T-cell (primary cell): ENCODE data around the gene NSF. TPM values are rescaled to one million over a fixed set of nuclear protein-coding genes. Genes with fewer than 3 reads are reported as not detected.

Experiments
- ATAC-seq, 4 experiments: fragments of 200-7000 bp in 3 of 4; fragments of 150-1000 bp in 1 of 4; cut with Tn5 transposase; replicated peaks in 1 of 4; 1 replicate in 3 of 4; 2 replicates in 1 of 4; pipeline ENCODE4 v1.10.0; 2021; ENCODE audit warnings: moderate library complexity in 3 of 4, mild to moderate bottlenecking in 2 of 4, moderate number of reproducible peaks in 1 of 4
- CTCF ChIA-PET, 2 donors: fragments of 300-600 bp; sonication (Branson Sonifier 250); formaldehyde crosslinking; loops; one replicate each; lab custom pipeline; 2022; ENCODE audit warnings: antibody characterized with exemption in 2 of 2; lab: Charles Lee
- POLR2A ChIA-PET, 2 donors: fragments of 300-600 bp; sonication (Branson Sonifier 250); formaldehyde crosslinking; loops; one replicate each; lab custom pipeline; 2022; ENCODE audit warnings: antibody characterized with exemption in 2 of 2; lab: Charles Lee
- DNase-seq, 35 experiments: peaks; one replicate each; pipeline versions ENCODE4 v3.0.0 to v3.0.0-alpha.2; 2013 to 2023
- H3K27ac ChIP-seq: one replicate; pipeline ENCODE4 v1.5.1; 2013; ENCODE audit warnings: low read length
- H3K27me3 ChIP-seq, 2 experiments: replicated peaks in 1 of 2; 1 replicate in 1 of 2; 2 replicates in 1 of 2; pipeline versions ENCODE4 v1.6.1 to v1.7.0; 2013; ENCODE audit warnings: low read length in 1 of 2, mixed read lengths in 1 of 2; ENCODE audit not compliant: control insufficient read depth in 2 of 2, insufficient read depth in 2 of 2; ENCODE audit errors: extremely low read depth in 1 of 2
- H3K36me3 ChIP-seq, 2 donors: 1 replicate in 1 of 2; 2 replicates in 1 of 2; pipeline versions ENCODE4 v1.6.1 to v1.7.0; 2013; ENCODE audit warnings: low read length in 1 of 2; ENCODE audit not compliant: control insufficient read depth in 2 of 2, insufficient read depth in 1 of 2; ENCODE audit errors: extremely low read depth in 1 of 2
- H3K4me1 ChIP-seq, 2 experiments: 1 replicate in 1 of 2; 2 replicates in 1 of 2; pipeline versions ENCODE4 v1.6.1 to v1.7.0; 2013; ENCODE audit warnings: low read length in 2 of 2, mixed read lengths in 1 of 2; ENCODE audit not compliant: insufficient read depth in 2 of 2, control insufficient read depth in 1 of 2; ENCODE audit errors: extremely low read depth in 1 of 2
- H3K4me3 ChIP-seq, 2 donors: 1 replicate in 1 of 2; 2 replicates in 1 of 2; pipeline versions ENCODE4 v1.5.1 to v1.7.0; 2013; ENCODE audit warnings: mild to moderate bottlenecking in 2 of 2, low read length in 1 of 2, moderate library complexity in 1 of 2; ENCODE audit not compliant: control insufficient read depth in 1 of 2; ENCODE audit errors: extremely low read depth in 1 of 2
- H3K9me3 ChIP-seq: 2 replicates; pipeline ENCODE4 v1.7.0; 2013
- H3K27ac Mint-ChIP-seq, 2 donors: one replicate each; pipeline ENCODE4 v1.8.0; 2020 to 2021; ENCODE audit warnings: mild to moderate bottlenecking in 2 of 2, mixed read lengths in 2 of 2
- H3K27me3 Mint-ChIP-seq, 2 donors: one replicate each; pipeline ENCODE4 v1.8.0; 2021 to 2022; ENCODE audit warnings: mixed read lengths in 2 of 2
- H3K36me3 Mint-ChIP-seq: one replicate; pipeline ENCODE4 v1.8.0; 2021; ENCODE audit warnings: mixed read lengths
- H3K4me1 Mint-ChIP-seq, 3 donors: one replicate each; pipeline ENCODE4 v1.8.0; 2020 to 2022; ENCODE audit warnings: mixed read lengths in 3 of 3, mild to moderate bottlenecking in 1 of 3
- H3K4me3 Mint-ChIP-seq, 3 donors: one replicate each; pipeline ENCODE4 v1.8.0; 2020 to 2022; ENCODE audit warnings: mild to moderate bottlenecking in 3 of 3, mixed read lengths in 3 of 3, moderate library complexity in 3 of 3
- H3K9me3 Mint-ChIP-seq, 3 donors: one replicate each; pipeline ENCODE4 v1.8.0; 2020 to 2022; ENCODE audit warnings: mixed read lengths in 3 of 3
- WGBS: methylation state at CpG from one replicate; pipeline ENCODE4 v1.1.5; 2013; ENCODE audit warnings: missing lambda C conversion rate; ENCODE audit not compliant: insufficient coverage; 5-methylcytosine and 5-hydroxymethylcytosine counted together
- total RNA-seq, 35 experiments: library from RNA in 6 of 35; stranded (reverse) in 6 of 35; fragments of 120-200 nt in 1 of 35; gene quantifications; one replicate each; pipeline versions ENCODE4 v1.2.1 to v1.2.4 and lab custom pipeline; 2013 to 2026

The NSF gene
- total RNA-seq, 5 donors from 2014 or later (not counting 1 experiment from before 2014, with no cell fraction given) = 33.1 to 54.8 (median 43.2) TPM

GRCh38 chr17:46732754-46733398 is 142.4 kb downstream of the NSF start:
- DNase-seq (no peak), ATAC-seq (no peak)
- H3K4me3 Mint-ChIP-seq = no peak overlapping the region
- no peak overlapping the region for H3K27ac Mint-ChIP-seq
- H3K4me3 ChIP-seq = no peak overlapping the region
- ChIA-PET POLR2A (no interaction called here), CTCF (interaction anchor here in 1 of 2 donors (0.6 kb wide), 1 partner anchor 101 kb away, joined by 3 read pairs; no protein-coding TSS in a partner anchor)
- H3K4me1 ChIP-seq = no peaks in the 10 kb centered on the region
- no peaks in the 10 kb centered on the region for H3K9me3 ChIP-seq
- H3K27me3 ChIP-seq = no peaks in the 10 kb centered on the region
- H3K27ac ChIP-seq = no peak overlapping the region
- WGBS = 100% methylated on average over 3 of the region's 7 CpGs
- H3K36me3 ChIP-seq = peaks cover 0 to 19% of the 10 kb centered on the region in 2 donors
- H3K4me1 Mint-ChIP-seq = peaks cover 0 to 3% (median 0%) of the 10 kb centered on the region in 3 donors
- no peaks in the 10 kb centered on the region for H3K27me3 Mint-ChIP-seq
- no peaks in the 10 kb centered on the region for H3K9me3 Mint-ChIP-seq
- H3K36me3 Mint-ChIP-seq = peaks cover 41% of the 10 kb centered on the region

GRCh38 chr17:46733837-46734475 is 143.5 kb downstream of the NSF start:
- H3K36me3 ChIP-seq = peaks cover 0 to 19% of the 10 kb centered on the region in 2 donors
- H3K4me1 ChIP-seq = no peaks in the 10 kb centered on the region
- WGBS = no CpG with 5 or more reads among the region's 1 CpG
- H3K9me3 Mint-ChIP-seq = no peaks in the 10 kb centered on the region
- H3K27ac ChIP-seq = no peak overlapping the region
- ChIA-PET POLR2A (no interaction called here), CTCF (no interaction called here)
- DNase-seq (no peak), ATAC-seq (no peak)
- no peak overlapping the region for H3K27ac Mint-ChIP-seq
- no peaks in the 10 kb centered on the region for H3K27me3 ChIP-seq
- H3K4me3 ChIP-seq = no peak overlapping the region
- H3K4me1 Mint-ChIP-seq = peaks cover 0 to 3% (median 0%) of the 10 kb centered on the region in 3 donors
- H3K27me3 Mint-ChIP-seq = no peaks in the 10 kb centered on the region
- H3K4me3 Mint-ChIP-seq = no peak overlapping the region
- no peaks in the 10 kb centered on the region for H3K9me3 ChIP-seq
- peaks cover 39% of the 10 kb centered on the region for H3K36me3 Mint-ChIP-seq

GRCh38 chr17:46736100-46736499 is 145.6 kb downstream of the NSF start:
- no peaks in the 10 kb centered on the region for H3K9me3 ChIP-seq

GRCh38 chr17:46737326-46737725 is 146.9 kb downstream of the NSF start:
- H3K27ac Mint-ChIP-seq = no peak overlapping the region
- no peak overlapping the region for H3K4me3 ChIP-seq
- DNase-seq = no peak
- no peak overlapping the region for H3K27ac ChIP-seq
- H3K27me3 ChIP-seq = no peaks in the 10 kb centered on the region
- H3K9me3 ChIP-seq = no peaks in the 10 kb centered on the region
- ChIA-PET CTCF (interaction anchor here in 1 of 2 donors (0.6 kb wide), 1 partner anchor 44 kb away, joined by 9 read pairs; no protein-coding TSS in a partner anchor), POLR2A (no interaction called here)
- H3K4me1 Mint-ChIP-seq = peaks cover 0 to 3% (median 0%) of the 10 kb centered on the region in 3 donors
- H3K27me3 Mint-ChIP-seq = no peaks in the 10 kb centered on the region
- H3K36me3 ChIP-seq = peaks cover 5 to 18% of the 10 kb centered on the region in 2 donors
- H3K4me1 ChIP-seq = no peaks in the 10 kb centered on the region
- H3K36me3 Mint-ChIP-seq = peaks cover 30% of the 10 kb centered on the region
- no peak overlapping the region for H3K4me3 Mint-ChIP-seq
- WGBS = 87% methylated on average over 3 of the region's 4 CpGs
- no peaks in the 10 kb centered on the region for H3K9me3 Mint-ChIP-seq
- no peak for ATAC-seq

More at GRCh38 chr17:46736100-46736499, 145.6 kb downstream of the NSF start:
- no peak overlapping the region for H3K27ac Mint-ChIP-seq
- ATAC-seq (no peak), DNase-seq (no peak)
- no peaks in the 10 kb centered on the region for H3K9me3 Mint-ChIP-seq
- no peaks in the 10 kb centered on the region for H3K27me3 ChIP-seq
- no peak overlapping the region for H3K4me3 Mint-ChIP-seq
- ChIA-PET POLR2A (no interaction called here), CTCF (no interaction called here)
- peaks cover 33% of the 10 kb centered on the region for H3K36me3 Mint-ChIP-seq
- H3K4me1 ChIP-seq = no peaks in the 10 kb centered on the region
- peaks cover 0 to 16% of the 10 kb centered on the region in 2 donors for H3K36me3 ChIP-seq
- H3K4me1 Mint-ChIP-seq = peaks cover 0 to 3% (median 0%) of the 10 kb centered on the region in 3 donors
- H3K4me3 ChIP-seq = no peak overlapping the region
- no peak overlapping the region for H3K27ac ChIP-seq
- H3K27me3 Mint-ChIP-seq = no peaks in the 10 kb centered on the region

GRCh38 chr17:46738544-46738943 is 148.1 kb downstream of the NSF start:
- CTCF ChIA-PET = no interaction called here
- no peak for ATAC-seq
- H3K9me3 Mint-ChIP-seq = no peaks in the 10 kb centered on the region

GRCh38 chr17:46739982-46740381 is 149.5 kb downstream of the NSF start:
- CTCF ChIA-PET = no interaction called here
- no peak for DNase-seq
- H3K27ac ChIP-seq = no peak overlapping the region
- no peaks in the 10 kb centered on the region for H3K9me3 ChIP-seq
- no peaks in the 10 kb centered on the region for H3K27me3 Mint-ChIP-seq
- no peaks in the 10 kb centered on the region for H3K4me1 ChIP-seq
- H3K27me3 ChIP-seq = no peaks in the 10 kb centered on the region
- H3K9me3 Mint-ChIP-seq = no peaks in the 10 kb centered on the region
- no peak overlapping the region for H3K4me3 ChIP-seq
- no peak for ATAC-seq
- peaks cover 25% of the 10 kb centered on the region for H3K36me3 Mint-ChIP-seq
- POLR2A ChIA-PET = no interaction called here
- H3K36me3 ChIP-seq = peaks cover 8 to 15% of the 10 kb centered on the region in 2 donors
- H3K4me3 Mint-ChIP-seq = no peak overlapping the region
- peaks cover 0 to 3% (median 0%) of the 10 kb centered on the region in 3 donors for H3K4me1 Mint-ChIP-seq
- H3K27ac Mint-ChIP-seq = no peak overlapping the region

More at GRCh38 chr17:46738544-46738943, 148.1 kb downstream of the NSF start:
- 91% methylated on average over 4 of the region's 4 CpGs for WGBS
- Histone ChIP-seq H3K4me3 (no peak overlapping the region), H3K36me3 (peaks cover 8 to 16% of the 10 kb centered on the region in 2 donors), H3K27me3 (no peaks in the 10 kb centered on the region), H3K9me3 (no peaks in the 10 kb centered on the region), H3K4me1 (no peaks in the 10 kb centered on the region), H3K27ac (no peak overlapping the region)
- Mint-ChIP-seq H3K27ac (no peak overlapping the region), H3K36me3 (peaks cover 27% of the 10 kb centered on the region), H3K4me3 (no peak overlapping the region), H3K4me1 (peaks cover 0 to 3% (median 0%) of the 10 kb centered on the region in 3 donors), H3K27me3 (no peaks in the 10 kb centered on the region)
- POLR2A ChIA-PET = no interaction called here
- DNase-seq = no peak
